Retinal pigment epithelial cell (primary cell): ENCODE results near the gene PPP1R2C.

Experiments
- DNase-seq: peaks from one replicate; pipeline ENCODE4 v3.0.0-alpha.2; 2010; ENCODE audit warnings: low read depth
- H3K4me3 ChIP-seq: 2 replicates; pipeline ENCODE4 v1.5.1; 2011; ENCODE audit warnings: mild to moderate bottlenecking, low read length, control low read depth, moderate library complexity
- CTCF ChIP-seq: conservative IDR thresholded peaks from 2 replicates; pipeline ENCODE4 v1.5.1; 2011; ENCODE audit warnings: low read depth, low read length, control low read depth, inconsistent platforms

The PPP1R2C gene

GRCh38 chrX:42771506-42772335, 6.2 kb downstream of the PPP1R2C start:
- no peak for TF ChIP-seq CTCF
- no peak for DNase-seq
- no peak overlapping the region for H3K4me3 ChIP-seq

- DNase-seq = no peak
- no peak for TF ChIP-seq CTCF
Observed at GRCh38 chrX:42770566-42770965, 7.4 kb downstream of the PPP1R2C start.

GRCh38 chrX:42759881-42760280, 18.1 kb downstream of the PPP1R2C start:
- TF ChIP-seq CTCF = no peak
- no peak for DNase-seq
- no peak overlapping the region for H3K4me3 ChIP-seq

More at GRCh38 chrX:42770566-42770965, 7.4 kb downstream of the PPP1R2C start:
- no peak overlapping the region for H3K4me3 ChIP-seq

- no peak for TF ChIP-seq CTCF
- peak; percentile 17 for DNase-seq
- no peak overlapping the region for H3K4me3 ChIP-seq
Observed at GRCh38 chrX:42755815-42756214, 22.1 kb downstream of the PPP1R2C start.

- no peak for DNase-seq
- no peak for TF ChIP-seq CTCF
- no peak overlapping the region for H3K4me3 ChIP-seq
Observed at GRCh38 chrX:42754603-42755002, 23.4 kb downstream of the PPP1R2C start.

- H3K4me3 ChIP-seq = no peak overlapping the region
- TF ChIP-seq CTCF = no peak
- no peak for DNase-seq
Observed at GRCh38 chrX:42754115-42754514, 23.8 kb downstream of the PPP1R2C start.

GRCh38 chrX:42752730-42753129, 25.2 kb downstream of the PPP1R2C start:
- DNase-seq = no peak
- no peak overlapping the region for H3K4me3 ChIP-seq
- no peak for TF ChIP-seq CTCF
